Vein endothelial cell (primary cell): ENCODE results near the gene VSIG10L2. TPM values are rescaled to one million over a fixed set of nuclear protein-coding genes. Genes with fewer than 3 reads are reported as not detected.

Experiments used
- total RNA-seq: library from RNA; depleted of rRNA; stranded (reverse); fragments of >200 nt; gene quantifications from 2 replicates; pipeline ENCODE4 v1.2.3, GENCODE V29; 2012

VSIG10L2 gene
- total RNA-seq, result not detected in 2 replicates

GRCh38 chr11:125945797-125946520 is at the start of gene VSIG10L2:
Gene VSIG10L2, plus strand, starts transcription at chr11:125946044. Its CDS starts 12 bp downstream, at chr11:125946056.

GRCh38 chr11:125902927-125903710 is 42.7 kb upstream of the VSIG10L2 start, which contains the start of gene PUS3:
Gene PUS3, minus strand, starts transcription at chr11:125903206. Its CDS starts 6,922 bp downstream, at chr11:125896284.

GRCh38 chr11:125903711-125904659 is 41.9 kb upstream of the VSIG10L2 start, which contains the start of gene DDX25:
Gene DDX25, plus strand, starts transcription at chr11:125904508. Its CDS starts 10 bp downstream, at chr11:125904518.

Other genes starting within 250 kb of the VSIG10L2 start
- gene PATE1, start 199.8 kb upstream of the VSIG10L2 start, total RNA-seq, result not detected in 2 replicates
- gene PATE2, start 167.2 kb upstream of the VSIG10L2 start, total RNA-seq, result 0.19 and 0.65 TPM in 2 replicates
- gene PATE3, start 157.9 kb upstream of the VSIG10L2 start, total RNA-seq, result not detected in 2 replicates
- gene PATE4, start 112.7 kb upstream of the VSIG10L2 start, total RNA-seq, result not detected in 2 replicates
- 7.5 and 9.7 TPM in 2 replicates for gene HYLS1, start 58.4 kb upstream of the VSIG10L2 start, total RNA-seq
- 12.0 and 14.7 TPM in 2 replicates for gene PUS3, start 42.8 kb upstream of the VSIG10L2 start, total RNA-seq
- not detected in 2 replicates for gene DDX25, start 41.5 kb upstream of the VSIG10L2 start, total RNA-seq
- 3.3 and 4.7 TPM in 2 replicates for gene CDON, start 116.8 kb downstream of the VSIG10L2 start, total RNA-seq